ENCODE data around the gene TLR4.

The TLR4 gene

DNA sequence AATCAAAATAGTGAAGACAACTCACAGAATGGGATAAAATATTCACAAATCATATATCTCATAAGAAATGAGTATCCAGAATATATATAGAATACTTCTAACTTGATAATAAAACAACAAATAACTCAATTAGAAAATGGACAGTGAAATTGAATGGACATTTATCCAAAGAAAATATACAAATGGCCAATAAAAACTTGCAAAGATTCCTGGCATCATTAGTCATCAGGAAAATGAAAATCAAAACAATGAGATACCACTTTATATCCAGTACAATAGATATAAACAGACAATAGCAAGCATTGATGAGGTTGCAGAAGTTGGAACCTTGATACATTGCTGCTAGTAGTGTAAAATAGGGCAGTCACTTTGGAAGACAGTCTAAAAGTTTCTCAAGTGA is 12.8 kb upstream of the TLR4 start:
- no peak overlapping the region for H3K4me3 ChIP-seq (ENCODE audit: low read depth, low read length)
- TF ChIP-seq, protein P1, sequence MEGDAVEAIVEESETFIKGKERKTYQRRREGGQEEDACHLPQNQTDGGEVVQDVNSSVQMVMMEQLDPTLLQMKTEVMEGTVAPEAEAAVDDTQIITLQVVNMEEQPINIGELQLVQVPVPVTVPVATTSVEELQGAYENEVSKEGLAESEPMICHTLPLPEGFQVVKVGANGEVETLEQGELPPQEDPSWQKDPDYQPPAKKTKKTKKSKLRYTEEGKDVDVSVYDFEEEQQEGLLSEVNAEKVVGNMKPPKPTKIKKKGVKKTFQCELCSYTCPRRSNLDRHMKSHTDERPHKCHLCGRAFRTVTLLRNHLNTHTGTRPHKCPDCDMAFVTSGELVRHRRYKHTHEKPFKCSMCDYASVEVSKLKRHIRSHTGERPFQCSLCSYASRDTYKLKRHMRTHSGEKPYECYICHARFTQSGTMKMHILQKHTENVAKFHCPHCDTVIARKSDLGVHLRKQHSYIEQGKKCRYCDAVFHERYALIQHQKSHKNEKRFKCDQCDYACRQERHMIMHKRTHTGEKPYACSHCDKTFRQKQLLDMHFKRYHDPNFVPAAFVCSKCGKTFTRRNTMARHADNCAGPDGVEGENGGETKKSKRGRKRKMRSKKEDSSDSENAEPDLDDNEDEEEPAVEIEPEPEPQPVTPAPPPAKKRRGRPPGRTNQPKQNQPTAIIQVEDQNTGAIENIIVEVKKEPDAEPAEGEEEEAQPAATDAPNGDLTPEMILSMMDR (IDR thresholded peaks at IDR 0.05; ENCODE audit: insufficient read depth, low read depth, low read length, missing control alignments): no peak
- no peak for DNase-seq (ENCODE audit: low read depth)

DNA sequence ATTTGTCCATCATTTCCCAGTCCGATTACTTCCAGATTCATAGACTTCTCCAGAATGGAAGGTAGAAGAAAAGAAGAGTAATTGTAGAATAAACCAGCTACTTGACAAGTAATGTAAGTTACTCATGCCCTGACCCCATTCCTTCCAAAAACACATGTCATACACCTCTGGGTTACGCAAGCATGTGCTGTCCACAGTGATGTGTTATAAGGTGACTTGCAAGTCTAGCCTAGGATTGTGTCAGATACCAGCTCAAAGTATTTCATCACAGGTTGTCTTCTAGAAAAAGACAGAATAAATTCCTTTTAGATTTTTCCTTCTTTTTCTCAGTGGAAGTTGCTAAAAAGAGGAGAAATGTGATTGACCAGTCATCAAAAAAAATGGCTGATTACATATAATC is 8.0 kb upstream of the TLR4 start:
- TF ChIP-seq, protein P1 (IDR thresholded peaks at IDR 0.05; ENCODE audit: insufficient read depth, low read depth, low read length, missing control alignments): no peak
- no peak for DNase-seq (ENCODE audit: low read depth)
- no peak overlapping the region for H3K4me3 ChIP-seq (ENCODE audit: low read depth, low read length)

DNA sequence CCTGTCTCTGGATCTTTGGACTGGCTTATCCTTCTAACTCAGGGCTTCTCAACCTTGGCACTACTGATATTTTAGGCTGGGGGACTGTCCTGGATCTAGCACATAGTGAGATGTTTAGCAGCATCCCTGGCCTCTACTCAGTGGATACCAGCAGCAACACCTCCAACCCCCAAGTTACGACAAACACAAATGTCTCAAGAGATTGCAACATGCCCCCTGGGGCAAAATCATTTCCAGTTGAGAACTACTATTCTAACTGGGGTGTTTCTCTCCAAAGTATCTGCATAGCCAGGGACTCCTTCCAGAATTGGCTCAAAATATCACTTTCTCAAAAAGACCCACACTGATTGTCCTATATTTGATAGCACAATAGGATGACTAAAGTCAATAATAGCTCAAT is 7.2 kb upstream of the TLR4 start:
- TF ChIP-seq, protein P1 (IDR thresholded peaks at IDR 0.05; ENCODE audit: insufficient read depth, low read depth, low read length, missing control alignments): no peak
- H3K4me3 ChIP-seq (ENCODE audit: low read depth, low read length): no peak overlapping the region
- no peak for DNase-seq (ENCODE audit: low read depth)

DNA sequence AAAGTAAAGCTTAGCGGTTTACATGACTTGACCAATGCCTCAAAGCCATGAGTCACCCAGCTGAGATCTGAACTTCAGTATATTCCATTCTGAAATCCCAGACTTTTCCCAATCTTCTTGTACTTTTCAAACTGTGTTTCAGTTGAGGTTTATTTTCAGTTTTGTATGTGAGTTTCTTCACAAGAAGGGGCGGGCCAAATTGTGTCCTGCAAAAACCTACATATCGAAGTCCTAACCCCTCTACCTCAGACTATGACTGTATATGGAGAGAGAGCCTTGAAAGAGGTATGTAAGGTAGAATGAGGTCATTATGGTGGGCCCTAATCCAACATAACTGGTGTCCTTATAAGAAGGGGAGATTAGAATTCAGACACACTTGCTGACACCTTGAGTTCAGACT is 666 bp upstream of the TLR4 start:
- H3K4me3 ChIP-seq (ENCODE audit: low read depth, low read length): no peak overlapping the region
- TF ChIP-seq, protein P1 (IDR thresholded peaks at IDR 0.05; ENCODE audit: insufficient read depth, low read depth, low read length, missing control alignments): no peak
- no peak for DNase-seq (ENCODE audit: low read depth)

DNA sequence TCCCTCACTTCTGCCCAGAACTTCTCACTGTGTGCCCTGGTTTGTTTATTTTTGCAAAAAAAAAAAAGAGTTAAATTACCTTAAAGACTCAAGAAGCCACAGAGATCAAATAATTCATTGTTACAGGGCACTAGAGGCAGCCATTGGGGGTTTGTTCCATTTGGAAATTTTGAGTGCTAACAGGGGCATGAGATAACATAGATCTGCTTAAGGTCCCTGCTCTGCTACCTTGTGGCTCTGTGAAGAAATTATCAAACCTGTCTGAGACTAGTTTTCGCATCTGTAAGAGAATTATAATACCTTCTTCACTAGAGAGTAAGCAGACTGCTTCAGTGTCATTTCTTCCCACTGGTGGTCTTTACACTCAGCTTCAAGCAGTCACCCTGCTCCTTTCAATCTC is 394 bp downstream of the TLR4 start:
- no peak for DNase-seq (ENCODE audit: low read depth)
- H3K4me3 ChIP-seq (ENCODE audit: low read depth, low read length): no peak overlapping the region

DNA sequence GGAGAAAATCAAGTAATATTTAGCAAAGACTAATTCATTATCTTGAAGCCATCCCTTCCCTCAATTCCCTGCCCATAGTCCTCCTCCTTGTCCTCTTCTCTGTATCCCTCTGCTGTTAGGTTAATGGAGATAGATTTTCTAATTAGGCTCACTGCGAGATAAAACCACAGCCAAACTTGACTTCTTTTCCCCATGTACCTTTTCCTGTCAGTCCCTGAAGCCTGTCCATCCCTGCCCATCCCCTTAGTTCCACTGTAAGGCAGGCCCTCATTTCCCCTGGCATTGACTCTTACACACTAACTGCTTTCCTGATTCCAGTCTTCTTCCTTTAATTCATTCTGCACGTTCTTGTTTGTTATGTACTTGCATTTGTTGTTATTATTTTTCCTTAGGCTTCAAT is 1.2 kb downstream of the TLR4 start:
- H3K4me3 ChIP-seq (ENCODE audit: low read depth, low read length): no peak overlapping the region
- TF ChIP-seq, protein P1 (IDR thresholded peaks at IDR 0.05; ENCODE audit: insufficient read depth, low read depth, low read length, missing control alignments): no peak
- DNase-seq (ENCODE audit: low read depth): no peak

More for the DNA sequence above, 394 bp downstream of the TLR4 start:
- TF ChIP-seq, protein P1 (IDR thresholded peaks at IDR 0.05; ENCODE audit: insufficient read depth, low read depth, low read length, missing control alignments): no peak

DNA sequence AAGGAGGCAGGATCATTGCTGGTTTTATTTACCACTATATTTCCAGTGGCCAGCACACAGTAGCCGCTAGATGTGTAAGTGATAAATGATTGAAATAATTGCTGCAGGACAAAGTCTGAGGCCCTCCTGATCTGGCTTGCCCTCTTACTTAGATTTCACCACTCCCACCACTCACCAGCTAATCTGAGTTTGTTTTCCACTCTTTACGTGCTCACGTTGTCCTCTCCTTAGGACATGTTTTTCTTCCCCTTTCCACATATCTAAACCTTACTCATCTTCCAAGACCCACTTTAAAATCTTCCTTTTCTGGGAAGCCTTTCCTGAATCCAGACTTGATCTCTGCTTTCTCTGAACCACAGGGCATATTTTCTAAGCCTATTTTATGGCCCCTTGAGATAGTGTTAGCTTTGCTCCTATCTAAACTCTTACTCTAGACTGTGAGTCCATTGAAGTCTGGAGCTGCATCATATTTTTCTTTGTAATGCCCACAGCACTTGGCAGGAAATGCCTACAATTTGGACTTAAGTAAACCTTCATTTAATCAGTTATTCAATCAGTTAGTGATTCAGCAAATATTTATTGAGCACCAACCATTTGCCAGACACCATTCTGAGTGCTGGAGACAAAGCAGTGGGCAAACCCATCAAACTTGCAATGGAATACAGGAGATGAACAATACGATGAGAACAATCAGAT is 2.4 kb downstream of the TLR4 start:
- TF ChIP-seq, protein P1 (IDR thresholded peaks at IDR 0.05; ENCODE audit: insufficient read depth, low read depth, low read length, missing control alignments): no peak
- H3K4me3 ChIP-seq (ENCODE audit: low read depth, low read length): no peak overlapping the region
- DNase-seq (ENCODE audit: low read depth): no peak
